Gastrocnemius medialis (tissue), 4 donors: ENCODE results near the gene SRRM2. TPM values are rescaled to one million over a fixed set of nuclear protein-coding genes. Genes with fewer than 3 reads are reported as not detected.

Source experiments
- ATAC-seq, 2 donors: fragments of 150-250 bp; one replicate each; pipeline ENCODE4 v1.9.1; 2016
- DNase-seq, 2 donors: peaks; one replicate each; pipeline ENCODE4 v3.0.0-alpha.2; 2019
- H3K27ac ChIP-seq, 4 donors: fragments of 200-600 bp; sonication (generic); 1 replicate in 1 of 4; 2 replicates in 3 of 4; pipeline ENCODE4 v1.5.1; 2016 to 2018; ENCODE audit warnings: mild to moderate bottlenecking in 2 of 4, moderate library complexity in 1 of 4
- H3K27me3 ChIP-seq, 3 donors: fragments of 200-600 bp; sonication (generic) in 2 of 3; 1 replicate in 1 of 3; 2 replicates in 2 of 3; pipeline versions ENCODE4 v1.5.1 to v1.6.0; 2016 to 2019; ENCODE audit warnings: mild to moderate bottlenecking in 1 of 3, moderate library complexity in 1 of 3
- H3K36me3 ChIP-seq, 2 donors: fragments of 200-600 bp; sonication (generic) in 1 of 2; one replicate each; pipeline ENCODE4 v1.5.1; 2017 to 2018
- H3K4me1 ChIP-seq, 2 donors: fragments of 200-600 bp; sonication (generic) in 1 of 2; one replicate each; pipeline ENCODE4 v1.5.1; 2016 to 2017; ENCODE audit warnings: mild to moderate bottlenecking in 2 of 2
- H3K4me3 ChIP-seq, 4 donors: fragments of 200-600 bp; sonication (generic) in 3 of 4; 1 replicate in 1 of 4; 2 replicates in 3 of 4; pipeline ENCODE4 v1.5.1; 2016 to 2019; ENCODE audit warnings: mild to moderate bottlenecking in 2 of 4
- H3K9me3 ChIP-seq, 3 donors: fragments of 200-600 bp; sonication (generic) in 2 of 3; 1 replicate in 1 of 3; 2 replicates in 2 of 3; pipeline ENCODE4 v1.5.1; 2016 to 2019
- CTCF ChIP-seq, 5 experiments: fragments of 450-650 bp in 3 of 5; fragments of 200-600 bp in 2 of 5; sonication (generic) in 2 of 5; IDR thresholded peaks in 4 of 5; conservative IDR thresholded peaks in 1 of 5; 1 replicate in 4 of 5; 2 replicates in 1 of 5; pipeline ENCODE4 v1.5.1; 2016 to 2019; ENCODE audit warnings: antibody characterized with exemption in 5 of 5, mild to moderate bottlenecking in 3 of 5, moderate library complexity in 3 of 5
- POLR2A ChIP-seq, 2 donors: fragments of 450-650 bp; IDR thresholded peaks; one replicate each; pipeline ENCODE4 v1.6.1; 2017; ENCODE audit warnings: antibody characterized with exemption in 2 of 2, mild to moderate bottlenecking in 2 of 2, moderate library complexity in 2 of 2
- in situ Hi-C, 4 donors: fragments of 200-750 bp; cut with MboI; loops; one replicate each; pipeline versions ENCODE4 v1.15.0 to v1.8.0; 2017; ENCODE audit warnings: low sequenced_read_pairs in 4 of 4
- intact Hi-C: fragments of 100-400 bp; cut with DNase I; formaldehyde crosslinking; loops from one replicate; pipeline ENCODE4 v1.15.1; 2023; ENCODE audit warnings: low total_unique reads
- total RNA-seq, 4 donors: library from RNA; depleted of rRNA; stranded (reverse); fragments of >200 nt; gene quantifications; one replicate each; pipeline versions ENCODE4 v1.1.0 to v1.2.3, GENCODE V29; 2016

Gene SRRM2
- total RNA-seq, 4 donors from 2014 or later, result 151 to 205 (median 164) TPM

GRCh38 chr16:2736476-2737237 lies 15.8 kb upstream of the SRRM2 start:
- Histone ChIP-seq H3K4me1 (no peaks in the 10 kb centered on the region), H3K27me3 (peaks cover 0 to 3% (median 0%) of the 10 kb centered on the region in 3 donors), H3K27ac (no peak overlapping the region), H3K4me3 (no peak overlapping the region), H3K36me3 (no peaks in the 10 kb centered on the region), H3K9me3 (no peaks in the 10 kb centered on the region)
- no peak for DNase-seq
- TF ChIP-seq CTCF (IDR thresholded peaks at IDR 0.05 in 4 of 5, conservative IDR thresholded peaks at IDR 0.05 in 1 of 5) (no peak), POLR2A (IDR thresholded peaks at IDR 0.05) (no peak)
- intact Hi-C loops, result loop anchor here (10.0 kb wide), 1 partner anchor 1988 kb away; no protein-coding TSS in a partner anchor
- ATAC-seq, result no peak
- in situ Hi-C loops, result no loop called here

GRCh38 chr16:2737238-2737605 lies 15.2 kb upstream of the SRRM2 start:
- Histone ChIP-seq H3K27me3 (peaks cover 0 to 3% (median 0%) of the 10 kb centered on the region in 3 donors), H3K4me1 (no peaks in the 10 kb centered on the region), H3K27ac (no peak overlapping the region), H3K4me3 (no peak overlapping the region), H3K36me3 (no peaks in the 10 kb centered on the region), H3K9me3 (no peaks in the 10 kb centered on the region)
- DNase-seq, result no peak
- in situ Hi-C loops, result no loop called here
- intact Hi-C loops, result loop anchor here (10.0 kb wide), 1 partner anchor 1988 kb away; no protein-coding TSS in a partner anchor
- TF ChIP-seq CTCF (IDR thresholded peaks at IDR 0.05 in 4 of 5, conservative IDR thresholded peaks at IDR 0.05 in 1 of 5), result no peak
- TF ChIP-seq POLR2A (IDR thresholded peaks at IDR 0.05), result no peak
- ATAC-seq, result no peak

- Histone ChIP-seq H3K4me3 (no peak overlapping the region), H3K4me1 (no peaks in the 10 kb centered on the region), H3K9me3 (no peaks in the 10 kb centered on the region), H3K36me3 (no peaks in the 10 kb centered on the region), H3K27me3 (peaks cover 0 to 3% (median 0%) of the 10 kb centered on the region in 3 donors), H3K27ac (no peak overlapping the region)
- intact Hi-C loops (loop anchor here (10.0 kb wide), 1 partner anchor 1987 kb away; no protein-coding TSS in a partner anchor), in situ Hi-C loops (no loop called here)
- ATAC-seq, result no peak
- TF ChIP-seq CTCF (IDR thresholded peaks at IDR 0.05 in 4 of 5, conservative IDR thresholded peaks at IDR 0.05 in 1 of 5) (no peak), POLR2A (IDR thresholded peaks at IDR 0.05) (no peak)
- no peak for DNase-seq
Measured at GRCh38 chr16:2737895-2738418, 14.5 kb upstream of the SRRM2 start.

GRCh38 chr16:2738615-2739014 lies 13.8 kb upstream of the SRRM2 start:
- in situ Hi-C loops (no loop called here), intact Hi-C loops (loop anchor here (10.0 kb wide), 1 partner anchor 1986 kb away; no protein-coding TSS in a partner anchor)
- ATAC-seq (no peak), DNase-seq (no peak)
- H3K36me3 ChIP-seq, result no peaks in the 10 kb centered on the region
- peaks cover 0 to 3% (median 0%) of the 10 kb centered on the region in 3 donors for H3K27me3 ChIP-seq
- TF ChIP-seq POLR2A (IDR thresholded peaks at IDR 0.05) (no peak), CTCF (IDR thresholded peaks at IDR 0.05 in 4 of 5, conservative IDR thresholded peaks at IDR 0.05 in 1 of 5) (no peak)
- H3K27ac ChIP-seq, result no peak overlapping the region
- no peaks in the 10 kb centered on the region for H3K9me3 ChIP-seq
- H3K4me3 ChIP-seq, result no peak overlapping the region
- no peaks in the 10 kb centered on the region for H3K4me1 ChIP-seq
